PC-9 (cell line): ENCODE data around the gene AOPEP.

Source experiments
- EZH2 ChIP-seq: fragments of 200-600 bp; sonication (generic); IDR thresholded peaks from 2 replicates; pipeline ENCODE4 v1.8.0; 2017; ENCODE audit warnings: antibody characterized with exemption, low read depth
- TF ChIP-seq, protein P1 (sequence below): fragments of 200-600 bp; sonication (generic); conservative IDR thresholded peaks from 2 replicates; pipeline ENCODE4 v1.6.1; 2017; ENCODE audit warnings: mixed run types, antibody characterized with exemption, mild to moderate bottlenecking, moderate library complexity

GRCh38 chr9:94819161-94819687 lies 92.7 kb downstream of the AOPEP start:
- TF ChIP-seq, protein P1, sequence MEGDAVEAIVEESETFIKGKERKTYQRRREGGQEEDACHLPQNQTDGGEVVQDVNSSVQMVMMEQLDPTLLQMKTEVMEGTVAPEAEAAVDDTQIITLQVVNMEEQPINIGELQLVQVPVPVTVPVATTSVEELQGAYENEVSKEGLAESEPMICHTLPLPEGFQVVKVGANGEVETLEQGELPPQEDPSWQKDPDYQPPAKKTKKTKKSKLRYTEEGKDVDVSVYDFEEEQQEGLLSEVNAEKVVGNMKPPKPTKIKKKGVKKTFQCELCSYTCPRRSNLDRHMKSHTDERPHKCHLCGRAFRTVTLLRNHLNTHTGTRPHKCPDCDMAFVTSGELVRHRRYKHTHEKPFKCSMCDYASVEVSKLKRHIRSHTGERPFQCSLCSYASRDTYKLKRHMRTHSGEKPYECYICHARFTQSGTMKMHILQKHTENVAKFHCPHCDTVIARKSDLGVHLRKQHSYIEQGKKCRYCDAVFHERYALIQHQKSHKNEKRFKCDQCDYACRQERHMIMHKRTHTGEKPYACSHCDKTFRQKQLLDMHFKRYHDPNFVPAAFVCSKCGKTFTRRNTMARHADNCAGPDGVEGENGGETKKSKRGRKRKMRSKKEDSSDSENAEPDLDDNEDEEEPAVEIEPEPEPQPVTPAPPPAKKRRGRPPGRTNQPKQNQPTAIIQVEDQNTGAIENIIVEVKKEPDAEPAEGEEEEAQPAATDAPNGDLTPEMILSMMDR = no peak
- no peak for TF ChIP-seq EZH2
